ENCODE results near the gene FAM168A.
"Not testable (repeated sequence)": the region's sequence is repeated elsewhere in the genome, so short reads cannot be mapped to it uniquely, and the experiment has no call there.

The FAM168A gene

DNA sequence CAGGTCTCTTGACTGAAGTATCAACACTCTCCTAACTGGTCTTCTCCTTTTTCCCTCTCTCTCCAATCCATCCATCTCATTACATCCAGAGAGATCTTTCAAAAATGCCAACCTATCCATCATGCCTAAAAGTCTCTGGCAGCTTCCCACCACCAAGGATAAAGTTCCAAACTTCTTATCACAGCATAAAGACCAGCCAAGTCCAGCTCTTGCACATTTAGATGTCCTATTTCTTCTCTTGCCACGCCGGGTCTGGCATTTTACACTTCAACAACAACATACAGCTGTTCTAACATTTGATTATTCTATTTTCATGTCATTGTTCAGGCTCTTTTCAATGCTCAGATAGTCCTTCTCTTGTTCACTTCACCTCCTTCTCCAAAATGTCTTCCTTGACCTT is 151.1 kb downstream of the FAM168A start:
- DNase-seq = no peak
- intact Hi-C loops (cut with DNase I) = no loop called here

DNA sequence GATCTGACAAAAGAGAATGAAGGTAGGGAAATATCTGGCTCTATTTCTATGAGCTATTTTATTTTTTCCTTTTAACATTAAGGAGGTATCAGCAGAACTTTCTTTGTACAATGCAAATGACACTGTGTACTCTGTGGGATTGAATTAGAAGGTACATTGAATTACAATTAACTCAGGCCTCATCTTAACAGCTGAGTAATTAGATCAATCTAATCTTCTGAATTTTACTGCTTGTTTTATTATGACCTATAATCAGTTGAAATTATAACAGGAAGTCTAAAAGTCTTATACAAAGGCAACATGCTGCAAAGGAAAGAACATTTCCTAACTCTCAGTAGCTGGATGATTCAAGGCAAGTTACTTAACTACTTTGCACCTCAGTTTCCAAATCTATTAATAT is 151.9 kb downstream of the FAM168A start:
- intact Hi-C loops (cut with DNase I) = no loop called here
- no peak for DNase-seq

GRCh38 chr11:73439002-73439843 is 158.7 kb downstream of the FAM168A start:
- peak in 4 of 10 donors; percentile 7 to 87 (median 54) for DNase-seq
- intact Hi-C loops (cut with DNase I) = no loop called here

DNA sequence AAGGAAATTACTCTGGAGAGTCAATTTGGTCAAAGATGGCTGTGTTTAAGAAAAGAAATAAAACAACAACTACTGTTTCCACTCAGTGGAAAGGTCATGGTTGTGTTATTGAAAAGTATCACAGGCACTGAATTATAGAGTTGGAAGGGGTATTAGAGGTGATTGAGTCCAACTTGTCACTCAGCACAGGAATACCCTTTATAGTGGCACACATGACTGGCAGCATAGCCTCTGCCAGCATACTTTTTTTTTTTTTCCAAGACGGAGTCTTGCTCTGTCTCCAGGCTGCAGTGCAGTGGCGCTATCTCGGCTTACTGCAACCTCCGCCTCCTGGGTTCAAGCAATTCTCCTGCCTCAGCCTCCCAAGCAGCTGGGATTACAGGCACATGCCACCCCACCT is 161.1 kb downstream of the FAM168A start:
- DNase-seq; intact Hi-C loops (cut with DNase I): not testable (repeated sequence)

DNA sequence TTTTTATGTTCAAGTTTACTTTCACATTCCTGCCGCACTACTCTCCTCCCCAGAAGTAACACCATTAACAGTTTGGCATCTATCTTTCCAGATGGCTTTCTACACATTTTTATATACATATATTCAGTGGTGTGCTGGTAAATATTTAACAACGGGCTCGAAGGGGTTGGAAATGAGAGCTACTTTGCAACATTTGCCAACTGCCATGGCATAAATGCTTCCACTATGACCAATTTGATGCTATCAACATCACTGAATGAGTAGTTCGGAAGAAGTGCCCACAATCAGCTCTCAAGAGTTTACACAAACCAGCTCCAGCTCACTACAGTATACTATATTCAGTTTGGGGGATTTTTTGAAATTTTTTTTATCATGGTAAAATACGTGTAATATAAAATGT is 166.5 kb downstream of the FAM168A start:
- DNase-seq = no peak
- intact Hi-C loops (cut with DNase I) = no loop called here

- DNase-seq = no peak
- intact Hi-C loops (cut with DNase I) = no loop called here
These were observed 167.6 kb downstream of the FAM168A start for GRCh38 chr11:73430326-73430725.

GRCh38 chr11:73429121-73429750 is 168.7 kb downstream of the FAM168A start:
- intact Hi-C loops (cut with DNase I) = no loop called here
- no peak for DNase-seq

DNA sequence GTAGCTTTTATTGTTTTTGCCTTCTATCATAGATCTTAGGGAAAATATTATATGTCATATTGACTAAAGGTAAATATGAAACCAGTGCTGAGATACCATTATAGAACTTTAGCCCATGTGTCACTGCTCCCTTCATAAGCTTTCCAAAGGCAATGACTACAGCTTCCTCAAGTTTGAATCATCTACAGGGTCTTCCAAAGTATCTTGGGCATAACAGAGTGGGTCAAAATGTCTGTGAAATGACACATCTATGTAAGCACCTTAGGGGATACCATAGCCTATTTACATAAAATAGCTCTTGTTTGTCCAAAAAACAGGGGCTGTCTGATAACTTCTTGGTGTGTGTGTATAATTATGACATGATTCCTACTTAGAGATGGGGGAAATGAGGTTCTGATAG is 169.2 kb downstream of the FAM168A start:
- intact Hi-C loops (cut with DNase I) = no loop called here

GRCh38 chr11:73428227-73428626 is 169.7 kb downstream of the FAM168A start:
- DNase-seq = no peak
- intact Hi-C loops (cut with DNase I) = no loop called here

More for the DNA sequence above, 169.2 kb downstream of the FAM168A start:
- DNase-seq = no peak

DNA sequence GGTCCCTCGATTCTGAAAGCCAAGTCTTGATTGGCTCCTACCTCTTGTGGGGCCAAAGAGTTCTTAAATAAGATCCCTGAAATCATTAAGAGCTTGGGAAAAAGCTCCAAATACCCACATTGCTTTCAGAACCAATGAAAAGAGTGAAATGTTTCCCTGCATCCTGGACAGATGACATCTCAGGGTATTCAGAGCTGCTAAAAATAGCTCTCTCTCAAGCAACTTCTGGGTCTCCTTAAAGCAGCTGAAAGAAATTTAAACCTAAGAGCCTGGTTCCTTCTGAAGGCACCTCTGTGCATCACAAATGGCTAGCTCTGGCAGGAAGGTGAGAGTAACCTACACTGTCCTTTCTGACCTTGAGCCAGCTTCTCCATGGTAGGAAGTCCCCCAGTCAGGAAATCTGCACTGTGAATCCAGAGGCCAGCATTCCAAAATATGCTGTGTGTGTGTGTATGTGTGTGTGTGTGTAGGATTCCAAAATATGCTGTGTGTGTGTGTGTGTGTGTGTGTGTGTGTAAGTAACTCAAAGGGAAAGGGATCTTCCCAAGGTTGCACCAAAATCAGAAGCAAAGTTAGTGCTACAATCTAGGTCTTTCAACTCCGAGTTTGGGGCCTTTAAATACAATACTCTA is 171.6 kb downstream of the FAM168A start:
- DNase-seq = no peak
- intact Hi-C loops (cut with DNase I) = no loop called here

DNA sequence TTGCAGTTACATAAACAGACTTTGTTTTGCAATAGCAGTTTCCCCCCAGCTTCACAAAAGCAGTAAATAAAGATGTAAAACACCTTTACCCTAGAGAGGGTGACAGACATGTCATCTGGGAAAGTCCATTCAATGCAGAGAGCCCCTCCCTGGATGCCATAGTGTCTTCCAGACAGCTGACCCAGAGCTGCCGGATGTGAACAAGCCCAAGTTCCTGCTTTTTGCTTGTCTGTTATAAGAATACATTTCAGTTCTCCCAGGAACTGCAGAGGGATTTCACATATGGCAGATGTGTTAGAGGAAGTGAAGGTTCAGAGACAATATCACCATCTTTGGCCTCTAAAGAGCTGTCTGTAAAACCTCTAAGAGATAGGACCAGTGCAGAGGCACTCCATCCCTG is 172.8 kb downstream of the FAM168A start:
- DNase-seq = peak in 1 of 10 donors; percentile 21
- intact Hi-C loops (cut with DNase I) = no loop called here

DNA sequence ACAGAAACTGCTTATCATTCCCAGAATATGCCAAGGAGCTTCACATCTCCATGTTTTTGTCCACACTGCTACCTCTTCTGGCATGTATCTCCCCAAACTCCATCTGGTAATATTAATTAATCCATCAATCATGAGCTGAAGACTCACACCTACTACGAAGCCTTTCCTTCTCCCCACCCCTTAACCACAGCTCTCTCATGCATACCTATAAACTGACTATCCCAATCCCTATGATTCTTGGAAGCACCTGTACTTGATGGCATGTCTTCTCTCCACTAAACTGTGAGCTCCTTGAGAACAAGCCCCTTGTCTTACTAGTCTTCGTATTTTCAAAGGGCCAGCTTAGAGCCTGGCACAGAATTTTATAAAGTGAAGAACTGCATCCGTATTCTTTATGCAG is 174.4 kb downstream of the FAM168A start:
- intact Hi-C loops (cut with DNase I) = no loop called here
- DNase-seq = no peak

DNA sequence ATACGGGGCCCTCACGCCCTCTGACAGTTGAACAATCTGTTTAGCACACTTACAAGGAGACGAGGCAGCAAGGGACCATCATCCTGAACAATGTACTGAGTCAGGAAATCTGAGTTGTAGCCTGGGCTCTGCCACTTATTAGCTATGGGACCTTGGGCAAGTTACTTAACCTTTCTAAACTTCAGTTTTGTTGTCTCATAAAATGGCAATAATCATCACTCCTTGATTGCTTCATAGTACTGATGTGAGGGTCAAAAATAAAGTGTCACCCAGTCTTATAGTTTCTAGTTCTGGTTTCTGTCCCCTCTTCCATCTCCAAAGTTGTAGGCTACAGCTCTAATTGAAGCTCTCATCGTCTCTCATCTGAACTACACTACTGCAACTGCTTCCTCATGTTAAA is 175.0 kb downstream of the FAM168A start:
- DNase-seq = no peak
- intact Hi-C loops (cut with DNase I) = no loop called here

DNA sequence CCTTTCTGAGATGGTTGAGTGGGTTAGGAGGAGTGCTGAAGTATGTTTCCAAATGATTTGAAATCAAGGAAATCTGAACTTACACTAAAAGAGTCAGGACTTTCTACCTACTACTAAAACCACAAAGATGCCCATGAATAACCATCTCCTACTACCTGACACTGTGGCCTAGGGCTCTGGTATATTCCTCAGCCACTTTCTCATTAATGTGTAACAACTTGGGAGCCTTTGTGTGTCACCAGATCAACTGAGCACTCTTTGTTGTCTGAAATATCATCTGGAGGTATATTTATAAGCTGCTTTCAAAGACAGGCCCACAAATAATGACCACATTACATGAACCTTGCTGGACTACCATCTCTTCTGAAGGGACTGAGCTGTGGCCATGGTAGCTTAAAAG is 177.8 kb downstream of the FAM168A start:
- DNase-seq = no peak
- intact Hi-C loops (cut with DNase I) = no loop called here

DNA sequence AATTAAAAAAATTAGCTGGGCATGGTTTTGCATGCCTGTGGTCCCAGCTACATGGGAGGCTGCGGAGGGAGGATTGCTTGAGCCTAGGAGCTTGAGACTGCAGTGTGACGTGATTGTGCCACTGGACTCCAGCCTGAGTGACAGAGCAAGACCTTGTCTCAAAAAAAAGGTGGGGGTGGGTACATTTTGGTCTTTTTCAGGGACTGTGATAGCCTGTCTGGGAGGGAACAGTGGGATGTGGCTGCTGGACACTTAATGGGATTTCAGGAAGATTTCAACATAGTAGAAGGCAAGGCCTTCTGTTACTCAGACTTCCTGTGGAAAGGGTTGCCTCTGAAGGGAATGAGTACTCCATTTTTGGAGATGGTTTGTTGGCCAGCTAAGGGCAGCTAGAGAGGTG is 181.1 kb downstream of the FAM168A start:
- DNase-seq = no peak
- intact Hi-C loops (cut with DNase I) = no loop called here

DNA sequence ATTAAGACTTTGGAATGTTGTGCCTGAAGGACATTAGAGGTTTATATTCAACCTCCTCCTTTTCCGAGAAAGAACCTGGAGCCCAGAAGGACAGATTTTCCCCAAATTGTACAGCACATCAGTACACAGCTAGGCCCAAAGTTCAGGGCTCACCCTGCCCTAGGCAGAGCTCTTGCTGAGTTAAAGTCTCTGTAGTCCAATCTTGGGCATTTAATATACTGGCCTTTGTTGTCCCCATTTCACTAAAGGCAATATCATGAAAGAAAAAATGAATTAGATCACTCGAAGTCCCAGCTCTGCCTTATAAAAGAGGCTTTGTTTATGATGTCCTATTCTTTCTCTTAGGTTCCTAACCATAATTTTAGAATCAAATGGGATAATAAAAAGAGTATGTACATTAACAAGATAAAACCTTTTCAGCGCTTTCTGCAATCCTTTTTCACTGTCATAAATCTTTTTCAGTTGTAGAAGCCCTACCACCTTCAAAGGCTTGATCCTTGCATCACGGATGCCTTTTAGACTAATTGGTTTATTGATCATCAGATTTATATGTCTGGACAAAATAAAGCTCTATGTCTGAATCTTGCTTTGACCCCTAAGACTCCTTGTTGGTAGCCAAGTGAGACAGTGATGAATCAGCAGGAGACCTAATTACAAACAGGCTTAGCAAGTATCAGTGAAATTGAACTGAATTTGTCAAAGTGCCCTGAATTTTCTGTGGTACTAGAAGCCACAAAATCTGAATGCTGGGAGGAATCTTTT is 181.9 kb downstream of the FAM168A start:
- intact Hi-C loops (cut with DNase I) = no loop called here
- DNase-seq = peak in 1 of 10 donors; percentile 44

DNA sequence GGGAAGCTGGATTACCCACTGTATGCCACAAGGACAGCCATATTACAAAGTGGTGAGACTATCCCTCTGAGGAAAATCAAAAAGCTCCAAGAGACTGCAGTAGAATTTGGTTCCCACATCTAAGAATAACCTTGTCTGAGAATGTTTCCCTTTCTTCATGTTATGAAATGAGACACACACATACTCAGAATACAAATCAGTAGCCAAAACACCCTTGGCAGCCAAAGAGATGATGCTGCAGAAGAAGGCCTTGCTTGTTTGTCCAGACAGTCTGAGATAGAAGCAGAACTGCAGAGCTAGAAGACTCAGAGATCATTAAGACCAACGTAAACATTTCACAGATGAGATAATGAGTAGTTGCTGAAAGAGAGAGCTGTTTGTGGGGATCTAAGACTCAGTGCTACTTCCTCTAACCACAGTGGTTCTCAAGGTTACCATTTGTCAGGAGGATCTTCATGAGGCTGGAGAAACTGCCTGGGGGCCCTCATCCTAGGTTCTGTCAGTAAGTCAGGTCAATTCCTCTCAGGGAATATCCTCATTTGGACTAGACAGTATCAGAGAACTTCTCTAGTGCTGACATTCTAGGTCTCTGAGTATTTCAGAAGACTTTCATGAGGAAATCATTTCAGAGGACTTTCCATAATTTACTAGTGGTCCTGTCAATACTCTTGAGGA is 182.8 kb downstream of the FAM168A start:
- intact Hi-C loops (cut with DNase I) = no loop called here
- DNase-seq = peak in 1 of 10 donors; percentile 72

GRCh38 chr11:73413256-73413655 is 184.7 kb downstream of the FAM168A start:
- no peak for DNase-seq
- intact Hi-C loops (cut with DNase I) = no loop called here

- intact Hi-C loops (cut with DNase I) = no loop called here
- no peak for DNase-seq
These were observed 185.6 kb downstream of the FAM168A start for GRCh38 chr11:73412308-73412707.

DNA sequence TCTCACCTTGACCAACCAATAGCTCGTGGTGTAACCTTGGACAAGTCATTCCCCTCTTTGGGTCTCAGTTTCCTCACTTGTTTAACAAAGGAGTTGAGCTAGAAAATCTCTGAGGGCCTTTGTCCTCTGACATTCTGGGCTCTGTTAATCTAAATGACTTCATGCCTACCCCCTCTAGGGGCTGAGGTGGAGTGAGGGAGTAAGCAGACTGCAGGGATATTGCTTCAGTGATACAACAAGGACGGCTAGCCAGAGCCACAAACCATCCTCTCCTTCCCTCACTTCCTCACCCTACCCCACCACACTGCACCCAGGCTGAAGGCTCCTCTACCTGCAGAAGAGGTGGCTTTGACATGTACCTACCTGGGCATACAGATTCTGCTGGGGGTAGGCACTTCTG is 186.9 kb downstream of the FAM168A start:
- DNase-seq = peak in 1 of 10 donors; percentile 32
- intact Hi-C loops (cut with DNase I) = no loop called here

All from posterior cingulate gyrus (tissue), 11 donors.